HT-29 (cell line): ENCODE measurements around the gene WDR7. TPM values are rescaled to one million over a fixed set of nuclear protein-coding genes. Genes with fewer than 3 reads are reported as not detected.
A peak's percentile ranks its signal among the peaks of the same experiment; 100 is the strongest.

Experiments
- DNase-seq: peaks from one replicate; pipeline ENCODE4 v3.0.0-alpha.2; 2015; ENCODE audit warnings: low spot score
- total RNA-seq: library from RNA; depleted of rRNA; stranded (reverse); fragments of >200 nt; shearing (Covaris generic); gene quantifications from 2 replicates; pipeline ENCODE4 v1.2.3, GENCODE V29; 2014

Gene WDR7
- total RNA-seq, 1 experiment from 2014 or later, result 3.8 TPM

DNA sequence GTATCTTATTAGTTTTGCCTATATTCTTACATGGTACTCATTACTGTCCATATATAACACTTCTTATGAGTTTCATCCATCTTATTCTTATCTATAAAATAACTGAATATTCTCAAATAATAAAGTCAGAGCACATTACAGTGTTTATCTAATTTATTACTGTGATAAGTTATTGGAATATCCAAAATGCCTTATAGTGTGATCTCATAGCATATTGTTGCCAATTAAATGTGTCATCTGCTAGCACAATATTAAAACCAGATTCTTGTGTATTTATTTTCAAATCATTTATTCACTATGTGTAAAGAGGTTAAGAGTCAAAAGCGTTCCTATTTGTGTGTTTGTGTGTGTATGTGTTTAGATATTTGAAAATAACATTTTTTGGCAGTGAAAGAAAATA, 151.9 kb downstream of the WDR7 start:
- DNase-seq, result no peak

DNA sequence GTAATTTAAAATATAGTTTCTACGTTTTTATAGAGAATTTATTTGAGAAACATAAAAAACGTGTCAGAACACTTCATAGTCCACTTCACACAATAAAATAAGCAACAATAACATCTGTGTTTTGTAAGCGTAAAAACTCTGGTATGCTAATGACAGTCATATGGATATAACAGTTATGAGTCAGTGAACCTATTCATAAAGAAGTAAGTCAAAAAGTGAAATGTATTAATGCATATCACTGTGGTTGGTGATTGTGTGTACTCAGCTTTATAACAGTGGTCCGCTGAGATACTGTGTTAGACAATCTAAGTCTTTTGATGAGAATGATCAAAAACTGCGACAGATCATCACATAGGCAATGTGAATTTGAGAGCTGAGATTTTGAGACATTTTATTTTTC, 153.2 kb downstream of the WDR7 start:
- no peak for DNase-seq

DNA sequence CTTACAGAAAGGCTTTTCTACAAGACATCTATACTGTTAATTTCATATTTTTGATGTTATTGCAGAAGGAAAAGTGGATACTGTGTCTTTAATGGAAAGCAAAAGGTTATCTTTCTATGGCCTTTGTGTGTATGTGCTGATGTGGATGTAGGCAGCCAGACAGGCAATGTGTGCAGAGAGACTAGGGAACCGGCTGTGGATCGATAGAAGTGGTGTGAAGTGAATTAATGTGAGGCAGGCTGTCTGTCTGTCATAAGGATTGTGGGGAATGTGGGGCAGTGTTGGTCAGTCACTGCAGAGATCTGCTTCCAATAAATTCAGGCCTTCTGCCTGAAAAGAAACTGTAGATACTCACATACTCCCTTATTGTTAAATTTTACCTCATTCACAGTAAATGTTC, 156.7 kb downstream of the WDR7 start:
- DNase-seq, result no peak

- DNase-seq, result no peak
These were observed 161.5 kb downstream of the WDR7 start for GRCh38 chr18:56812674-56813073.

GRCh38 chr18:56815926-56816325, 164.8 kb downstream of the WDR7 start:
- no peak for DNase-seq

DNA sequence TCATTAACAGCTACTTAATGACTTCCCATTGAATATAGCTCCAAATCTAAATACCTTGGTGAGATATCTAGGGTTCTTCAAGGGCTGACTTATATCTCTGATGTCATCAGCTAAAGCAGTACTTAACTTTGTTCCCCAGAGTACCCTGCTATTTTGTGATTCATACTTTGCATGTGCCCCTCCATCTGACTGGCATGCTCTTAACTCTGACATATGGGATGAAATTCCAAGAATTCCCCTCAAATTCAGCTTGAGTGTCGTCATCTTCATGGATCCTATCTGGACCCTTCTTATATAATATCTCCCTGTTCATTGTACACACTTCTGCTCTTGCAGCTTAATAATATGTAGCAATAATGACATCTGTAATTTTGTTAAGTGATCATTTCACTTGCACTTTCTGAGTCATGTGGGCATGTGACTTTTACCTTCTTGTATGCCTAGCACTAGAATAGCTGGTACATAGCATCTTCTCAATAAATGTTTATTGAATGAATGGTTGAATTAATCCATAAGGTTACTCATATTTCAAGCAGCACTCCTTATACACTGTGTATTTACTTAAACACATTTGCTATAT, 172.9 kb downstream of the WDR7 start:
- DNase-seq, result no peak

- DNase-seq, result no peak
These were observed 174.2 kb downstream of the WDR7 start for GRCh38 chr18:56825321-56825720.

DNA sequence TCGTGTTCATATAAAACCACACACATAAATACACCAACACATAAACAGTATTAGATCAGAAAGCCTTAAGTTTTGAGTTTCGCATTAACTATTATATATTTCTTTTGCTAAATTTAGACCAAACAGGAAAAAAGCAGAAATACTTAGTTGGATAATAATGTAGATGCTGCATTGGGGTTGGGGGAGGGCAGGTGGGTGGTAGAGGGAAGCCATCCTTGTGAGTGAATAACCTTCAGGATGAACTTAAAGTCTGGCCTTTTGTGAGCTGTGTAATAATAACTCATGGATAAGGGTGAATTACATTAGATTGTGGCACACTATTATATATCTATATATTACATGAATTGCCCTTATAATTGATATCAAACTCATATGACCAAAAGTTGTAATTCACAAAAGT, 174.7 kb downstream of the WDR7 start:
- DNase-seq, result no peak

GRCh38 chr18:56831988-56832387, 180.8 kb downstream of the WDR7 start:
- peak; percentile 36 for DNase-seq

GRCh38 chr18:56835331-56835730, 184.2 kb downstream of the WDR7 start:
- no peak for DNase-seq

DNA sequence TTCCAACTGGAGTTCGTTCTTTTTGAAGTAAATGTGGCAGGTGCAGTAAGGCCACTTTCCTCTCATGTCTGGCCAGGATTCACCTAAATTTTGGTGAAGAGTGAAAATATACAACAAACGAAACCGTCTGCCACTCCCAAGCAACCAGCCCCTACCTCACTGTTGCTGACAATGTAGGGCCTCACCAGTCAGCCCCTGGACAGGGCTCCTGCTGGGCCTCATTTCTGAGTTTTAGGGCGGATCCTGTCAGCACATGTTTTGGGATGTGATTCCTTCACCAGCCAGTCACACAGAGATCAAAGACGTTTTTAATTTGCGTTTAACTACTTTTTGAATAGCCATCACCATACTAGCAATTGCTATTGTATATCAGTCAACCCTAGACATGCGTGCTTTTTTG, 185.0 kb downstream of the WDR7 start:
- no peak for DNase-seq

DNA sequence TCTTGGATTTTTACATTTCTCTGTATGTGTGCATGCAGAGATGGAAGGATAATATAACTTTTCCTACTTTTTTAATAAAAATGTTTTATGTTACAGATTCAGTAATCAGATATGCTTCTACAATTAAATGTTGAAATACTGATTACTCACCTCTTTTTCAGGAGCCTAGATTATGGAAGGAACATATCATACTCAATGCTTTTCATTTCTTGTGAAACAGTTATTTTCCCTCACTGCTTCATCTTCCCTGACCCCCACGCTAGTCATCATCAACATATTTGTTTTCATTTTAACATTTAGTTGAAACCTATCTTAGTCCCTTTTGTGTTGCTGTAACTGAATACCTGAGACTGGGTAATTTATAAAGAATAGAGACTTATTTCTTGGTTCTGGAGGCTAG, 190.7 kb downstream of the WDR7 start:
- DNase-seq, result no peak

- DNase-seq, result no peak
These were observed 192.1 kb downstream of the WDR7 start for GRCh38 chr18:56843241-56843640.

DNA sequence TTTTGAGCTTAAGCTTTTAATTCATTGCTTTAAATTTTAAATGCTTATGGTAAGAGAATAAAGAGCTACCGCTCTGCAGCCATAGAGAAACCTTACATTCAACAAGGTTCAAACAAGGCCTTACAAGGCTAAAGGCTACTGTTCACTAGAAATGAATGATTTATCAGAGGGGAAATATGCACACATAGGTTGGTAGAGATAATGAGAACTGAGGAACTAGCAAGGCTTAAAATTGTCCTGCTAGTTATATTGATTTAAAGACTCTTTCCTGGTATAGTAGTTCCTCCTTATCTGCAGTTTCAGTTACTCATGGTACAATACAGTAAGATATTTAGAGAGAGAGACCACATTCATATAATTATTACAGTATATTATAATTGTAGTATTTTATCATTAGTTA, 193.4 kb downstream of the WDR7 start:
- DNase-seq, result no peak

DNA sequence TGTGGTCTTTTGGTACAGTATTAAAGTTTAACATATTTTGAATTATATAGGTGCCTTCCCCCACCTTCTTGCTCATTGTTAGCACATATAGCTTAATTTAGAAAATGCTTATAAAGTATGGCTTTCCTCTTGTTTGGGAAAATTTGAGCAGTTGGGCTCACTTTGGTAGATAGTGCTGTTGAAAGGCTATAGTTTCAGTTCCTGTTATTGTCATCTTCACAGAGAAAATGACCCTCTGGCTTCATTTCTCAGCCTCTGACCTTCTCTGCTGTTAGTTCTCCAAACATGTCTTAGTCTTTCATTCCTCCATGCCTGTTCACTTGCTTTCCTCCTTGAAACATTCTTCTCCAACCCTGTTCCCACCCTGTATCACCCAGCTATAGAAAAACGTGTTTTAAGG, 200.6 kb downstream of the WDR7 start:
- no peak for DNase-seq

GRCh38 chr18:56853961-56854360, 202.8 kb downstream of the WDR7 start:
- no peak for DNase-seq

DNA sequence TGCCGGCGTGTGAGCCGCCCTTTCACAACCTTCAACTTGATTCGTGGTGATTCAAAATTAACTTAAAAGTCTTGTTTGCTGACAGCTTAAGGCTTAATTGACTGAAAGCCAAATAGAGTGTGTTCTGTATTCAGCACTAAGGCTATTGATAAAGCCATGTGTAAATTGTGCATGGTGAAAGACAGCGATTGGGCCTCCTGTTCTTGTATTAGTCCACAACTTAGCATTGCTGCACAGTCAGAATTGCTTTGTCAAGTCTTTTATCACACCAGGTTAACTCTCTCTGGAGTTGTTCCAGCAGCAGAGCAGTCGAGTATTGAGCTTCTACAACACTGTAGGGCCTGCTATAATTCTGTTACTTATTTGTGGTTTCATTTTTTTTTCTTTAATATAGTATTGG, 210.1 kb downstream of the WDR7 start:
- no peak for DNase-seq

DNA sequence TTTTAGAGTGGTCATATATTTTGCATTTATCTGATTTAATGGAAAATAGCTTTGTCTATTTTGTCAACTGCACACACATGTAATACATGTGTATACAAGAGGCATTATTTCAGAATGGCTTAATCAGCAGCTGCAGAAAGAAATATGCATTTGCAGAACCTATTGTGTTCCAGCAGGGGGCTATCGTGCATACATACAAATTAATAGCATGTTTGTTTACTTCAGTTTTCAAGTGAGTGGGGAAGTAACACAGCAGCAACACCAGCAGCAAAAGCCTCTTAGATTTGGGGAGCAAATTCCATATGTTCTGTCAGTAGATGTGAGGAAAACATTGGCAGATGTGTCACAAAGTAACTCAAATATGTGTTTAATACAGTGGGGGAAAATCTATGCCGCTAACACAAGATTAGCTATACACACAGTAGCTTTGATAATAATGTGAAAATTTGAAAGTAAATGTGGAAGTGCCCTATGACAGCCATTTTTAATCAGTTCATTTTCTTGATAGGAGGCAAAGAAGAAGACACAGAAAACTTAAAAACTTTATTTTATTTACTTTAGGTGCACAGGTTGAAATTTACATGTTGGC, 218.1 kb downstream of the WDR7 start:
- DNase-seq, result peak; percentile 28

GRCh38 chr18:56870982-56871381, 219.8 kb downstream of the WDR7 start:
- no peak for DNase-seq

DNA sequence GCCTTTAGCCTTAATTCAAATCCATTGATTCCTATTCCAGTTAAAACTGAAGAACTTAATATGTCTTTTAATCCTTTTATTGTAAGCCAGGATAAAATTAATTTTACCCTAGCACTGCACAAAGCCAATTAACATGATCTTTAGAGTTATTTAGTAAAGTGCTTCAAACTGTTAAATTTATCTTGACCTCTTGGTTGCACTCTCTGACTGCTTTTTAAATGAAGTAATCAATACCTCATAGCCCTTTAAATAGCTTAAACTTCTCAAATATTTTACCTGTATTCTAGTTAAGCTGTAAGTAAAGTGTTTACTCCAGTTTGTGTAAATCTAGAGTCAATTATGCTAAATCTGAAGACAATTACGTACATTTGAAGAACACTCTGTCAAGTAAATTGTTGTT, 221.0 kb downstream of the WDR7 start:
- no peak for DNase-seq

- DNase-seq, result no peak
These were observed 222.4 kb downstream of the WDR7 start for GRCh38 chr18:56873441-56874140.

DNA sequence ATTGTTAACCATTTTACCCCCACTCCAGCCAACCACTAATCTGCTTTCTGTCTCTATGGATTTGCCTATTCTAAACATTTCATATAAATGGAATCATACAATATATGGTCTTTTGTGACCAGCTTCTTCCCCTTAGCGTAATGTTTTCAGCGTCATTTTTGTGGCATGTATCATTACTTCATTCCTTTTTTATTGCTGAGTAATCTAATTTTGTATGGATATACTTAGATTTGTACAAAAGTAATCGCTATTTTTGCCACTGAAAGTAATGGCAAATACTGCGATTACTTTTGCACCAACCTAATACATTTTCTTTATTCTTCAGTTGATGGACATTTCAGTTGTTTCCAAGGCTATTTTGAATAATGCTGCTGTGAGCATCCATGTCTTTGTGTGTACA, 227.6 kb downstream of the WDR7 start:
- DNase-seq, result no peak

DNA sequence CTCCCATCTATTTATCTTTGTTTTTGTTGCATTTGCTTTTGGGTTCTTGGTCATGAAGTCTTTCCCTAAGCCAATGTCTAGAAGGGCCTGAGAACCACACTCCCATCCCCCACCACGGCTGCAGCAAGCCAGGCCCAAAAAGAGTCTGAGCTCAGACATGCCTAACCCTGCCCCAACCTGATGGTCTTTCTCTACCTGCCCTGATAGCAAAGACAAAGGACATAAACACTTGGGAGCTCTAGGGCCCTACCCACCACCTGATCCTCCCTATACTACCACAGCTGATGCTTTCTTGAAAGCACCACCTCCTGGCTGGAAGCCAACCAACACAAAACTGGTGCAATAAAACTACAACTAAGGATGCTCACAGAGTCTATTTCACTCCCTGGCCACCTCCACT, 233.4 kb downstream of the WDR7 start:
- DNase-seq, result no peak
